Skin of body (tissue), 2 donors: ENCODE measurements around the gene GSE1. TPM values are rescaled to one million over a fixed set of nuclear protein-coding genes. Genes with fewer than 3 reads are reported as not detected.

ENCODE experiments used
- DNase-seq: peaks from one replicate; lab custom pipeline; 2025; lab: John Stamatoyannopoulos, UW
- total RNA-seq: library from RNA; depleted of rRNA; stranded (reverse); fragments of >200 nt; gene quantifications from one replicate; pipeline ENCODE4 v1.2.3, GENCODE V29; 2014

The GSE1 gene
- total RNA-seq, 1 donor from 2014 or later: 57.6 TPM

DNA sequence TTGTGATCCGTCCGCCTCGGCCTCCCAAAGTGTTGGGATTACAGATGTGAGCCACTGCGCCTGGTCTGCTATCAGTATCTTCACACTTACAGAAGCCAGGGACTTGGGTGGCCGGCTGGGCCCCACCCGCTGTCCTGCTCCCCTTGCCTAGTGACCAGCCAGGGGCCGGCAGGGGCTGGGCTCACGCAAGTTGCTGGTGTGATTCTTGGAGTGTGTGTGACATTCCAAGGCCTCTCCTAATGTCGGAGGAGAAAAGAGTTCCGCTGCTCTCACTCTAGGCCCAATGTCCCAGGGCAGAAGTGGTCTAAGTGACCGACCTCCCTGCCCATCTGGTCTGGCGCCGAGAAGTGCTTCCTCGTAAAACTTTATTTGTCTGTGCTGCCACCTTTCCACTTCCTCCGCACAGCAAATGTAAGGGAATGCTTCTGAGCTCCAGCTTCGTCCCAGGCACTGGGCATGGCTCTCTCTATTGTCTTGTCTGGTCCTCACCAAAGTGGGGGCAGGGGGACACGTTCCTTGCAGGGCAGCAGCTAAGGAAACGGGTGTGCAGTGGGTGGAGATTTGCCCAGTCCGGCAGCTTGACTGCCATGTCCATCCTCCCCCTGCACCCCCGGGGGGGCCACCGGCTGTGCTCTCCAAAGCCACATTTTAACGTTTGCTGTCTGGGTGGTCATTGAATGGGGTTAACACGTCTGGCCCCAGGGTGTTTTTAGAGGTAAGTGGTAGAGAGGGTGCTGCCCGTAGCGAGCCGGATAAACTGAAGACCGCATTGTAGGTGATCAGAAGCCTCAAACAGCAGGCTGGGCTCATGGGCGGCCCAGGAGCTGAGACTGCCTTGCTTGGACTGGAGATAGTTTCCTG, 7.8 kb upstream of the GSE1 start:
- no peak for DNase-seq

GRCh38 chr16:85605912-85606841, 6.9 kb upstream of the GSE1 start:
- no peak for DNase-seq

DNA sequence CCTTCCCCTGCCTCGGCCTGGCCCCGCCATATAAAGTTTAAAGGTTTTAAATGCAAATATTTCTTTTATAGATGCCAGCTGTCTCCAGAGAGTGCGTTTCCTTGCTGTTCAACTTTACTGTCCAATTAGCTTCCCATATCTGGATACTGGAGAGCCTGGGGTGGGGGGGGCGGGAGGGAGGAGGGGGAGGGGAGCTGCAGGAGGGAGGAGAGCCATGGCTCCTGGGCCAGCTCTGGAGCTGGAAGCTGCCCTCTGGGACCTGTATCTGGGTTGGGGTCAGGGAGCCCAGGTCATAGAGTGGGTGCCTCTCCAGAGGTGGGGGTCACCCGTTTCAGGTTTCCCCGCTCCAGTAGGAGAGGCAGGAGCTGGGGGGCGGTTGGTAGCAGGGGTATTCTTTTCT, 6.2 kb upstream of the GSE1 start:
- no peak for DNase-seq

GRCh38 chr16:85607321-85607765, 5.8 kb upstream of the GSE1 start:
- peak; percentile 16 for DNase-seq

DNA sequence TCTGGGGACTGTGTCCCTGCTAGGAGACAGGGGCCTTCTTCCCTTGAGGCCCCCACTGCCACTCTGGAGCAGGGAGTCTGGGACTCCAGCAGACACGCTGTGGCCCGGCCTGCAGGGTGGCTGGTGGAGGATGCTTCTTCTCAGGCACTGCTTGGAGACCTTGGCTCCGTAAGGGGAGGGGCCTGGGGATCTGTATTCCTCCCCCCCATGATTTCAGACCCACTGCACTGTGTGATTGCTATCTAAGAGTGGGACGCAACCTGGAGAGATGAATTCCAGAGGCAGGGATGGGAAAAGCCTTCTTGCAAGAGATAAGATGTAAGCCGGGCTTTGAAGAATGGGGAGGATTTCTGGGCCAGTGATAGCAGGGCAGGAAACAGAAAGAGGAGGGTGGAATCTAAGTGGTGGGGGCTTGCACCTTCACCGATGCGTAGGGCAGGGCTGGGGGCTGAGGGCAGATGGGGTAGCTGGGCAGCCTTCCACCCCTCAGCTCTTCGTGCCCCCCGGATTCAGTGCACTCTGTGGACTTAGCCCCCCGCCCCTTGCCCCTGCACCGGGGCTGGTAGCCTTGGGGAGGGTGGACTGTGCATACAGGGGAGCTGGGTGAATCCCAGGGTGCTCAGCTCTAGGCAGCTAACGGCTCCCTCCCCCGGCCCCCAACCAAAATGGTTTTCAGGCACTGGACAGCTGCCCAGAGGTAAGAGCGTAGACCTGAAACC, 5.2 kb upstream of the GSE1 start:
- DNase-seq: no peak

- no peak for DNase-seq
Observed at GRCh38 chr16:85608515-85608885, 4.6 kb upstream of the GSE1 start.

GRCh38 chr16:85608887-85609286, 4.2 kb upstream of the GSE1 start:
- no peak for DNase-seq

DNA sequence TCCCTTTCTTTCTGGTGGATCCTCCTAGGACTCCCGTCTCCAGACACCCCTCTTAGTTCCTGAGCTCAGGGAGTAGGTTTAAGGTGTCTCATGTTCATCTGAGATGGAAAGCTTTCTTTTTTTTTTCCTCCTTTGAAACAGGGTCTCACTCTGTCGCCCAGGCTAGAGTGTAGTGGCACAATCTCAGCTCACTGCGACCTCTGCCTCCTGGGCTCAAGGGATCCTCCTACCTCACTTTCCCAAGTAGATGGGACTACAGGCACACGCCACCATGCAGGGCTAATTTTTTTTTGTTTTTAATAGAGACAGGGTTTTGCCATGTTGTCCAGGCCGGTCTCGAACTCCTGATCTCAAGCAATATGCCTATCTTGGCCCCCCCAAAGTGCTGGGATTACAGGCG, 3.6 kb upstream of the GSE1 start:
- no peak for DNase-seq

- DNase-seq: no peak
Observed at GRCh38 chr16:85610059-85610445, 3.1 kb upstream of the GSE1 start.

DNA sequence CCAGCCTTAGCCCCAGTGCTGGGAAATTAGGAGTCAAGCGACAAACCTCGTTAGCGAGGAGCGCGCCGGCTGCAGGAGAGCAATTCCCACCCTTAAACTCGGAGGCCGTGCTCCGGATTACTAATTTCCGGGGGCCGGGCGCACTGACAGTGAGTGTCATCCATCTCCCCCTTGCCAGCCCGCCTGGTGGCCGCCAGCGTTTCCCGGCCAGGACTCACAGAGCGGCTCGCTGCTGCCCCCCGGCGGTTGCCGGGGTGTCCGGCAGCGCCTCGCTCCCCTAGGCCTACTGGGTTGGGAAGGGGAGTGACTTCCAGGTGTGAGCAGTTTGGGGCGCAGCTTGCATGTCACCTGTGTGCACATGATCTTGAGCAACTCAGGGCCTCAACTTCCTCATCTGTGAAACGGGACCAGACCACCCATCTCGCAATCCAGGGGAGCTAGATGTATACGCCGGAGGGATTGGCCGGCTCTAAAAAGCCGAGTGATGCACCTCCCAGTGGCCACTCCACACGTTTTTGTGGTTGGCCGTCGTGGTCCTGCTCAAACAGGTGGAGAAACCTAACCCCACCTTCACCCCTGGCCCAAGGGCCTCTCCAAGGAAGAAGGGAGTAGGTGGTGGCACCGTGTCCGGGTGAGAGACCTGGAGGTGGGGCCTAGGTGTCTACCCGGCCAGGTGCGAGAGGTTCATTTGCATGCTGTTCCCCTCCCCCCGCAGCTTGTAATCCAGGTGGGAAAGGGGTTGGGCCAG, 2.5 kb upstream of the GSE1 start:
- DNase-seq: peak; percentile 82

- DNase-seq: no peak
Observed at GRCh38 chr16:85611194-85611443, 2.0 kb upstream of the GSE1 start.

GRCh38 chr16:85611444-85612190, 1.5 kb upstream of the GSE1 start:
- DNase-seq: peak; percentile 59

DNA sequence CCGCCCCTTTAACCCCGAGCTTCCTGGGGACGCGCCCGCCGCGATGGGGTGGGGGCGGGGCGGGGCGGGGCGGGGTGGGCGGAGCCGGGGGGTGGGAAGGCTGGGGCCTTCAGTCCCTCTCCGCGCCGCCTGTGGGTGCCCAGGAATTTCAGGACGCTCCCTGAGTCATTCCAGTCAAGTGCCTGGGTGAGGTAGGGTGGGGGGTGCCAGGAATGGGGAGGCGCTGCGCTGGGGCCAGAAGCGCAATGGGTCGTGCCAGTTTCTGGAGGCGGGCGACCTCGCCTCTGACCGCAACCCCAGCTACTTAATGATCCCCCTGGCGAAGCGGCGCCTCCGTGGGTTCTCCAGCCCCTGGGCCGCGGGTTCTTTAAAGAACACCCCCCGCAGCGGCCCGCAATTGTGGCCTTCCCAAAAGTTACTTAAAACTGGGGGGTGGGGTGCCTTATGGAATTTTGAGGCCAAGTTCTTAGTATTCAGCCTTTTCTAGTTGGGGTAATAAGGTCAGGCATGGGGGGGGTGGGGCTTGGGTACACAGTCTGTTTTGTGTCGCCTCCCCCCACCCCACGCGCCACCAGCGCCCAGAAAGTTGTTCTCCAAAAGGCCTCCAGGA, 826 bp upstream of the GSE1 start:
- DNase-seq: no peak

GRCh38 chr16:85613604-85614337, 649 bp downstream of the GSE1 start:
- DNase-seq: no peak

GRCh38 chr16:85614338-85615013, 1.4 kb downstream of the GSE1 start:
- no peak for DNase-seq

- no peak for DNase-seq
Observed at GRCh38 chr16:85615014-85615851, 2.1 kb downstream of the GSE1 start.

DNA sequence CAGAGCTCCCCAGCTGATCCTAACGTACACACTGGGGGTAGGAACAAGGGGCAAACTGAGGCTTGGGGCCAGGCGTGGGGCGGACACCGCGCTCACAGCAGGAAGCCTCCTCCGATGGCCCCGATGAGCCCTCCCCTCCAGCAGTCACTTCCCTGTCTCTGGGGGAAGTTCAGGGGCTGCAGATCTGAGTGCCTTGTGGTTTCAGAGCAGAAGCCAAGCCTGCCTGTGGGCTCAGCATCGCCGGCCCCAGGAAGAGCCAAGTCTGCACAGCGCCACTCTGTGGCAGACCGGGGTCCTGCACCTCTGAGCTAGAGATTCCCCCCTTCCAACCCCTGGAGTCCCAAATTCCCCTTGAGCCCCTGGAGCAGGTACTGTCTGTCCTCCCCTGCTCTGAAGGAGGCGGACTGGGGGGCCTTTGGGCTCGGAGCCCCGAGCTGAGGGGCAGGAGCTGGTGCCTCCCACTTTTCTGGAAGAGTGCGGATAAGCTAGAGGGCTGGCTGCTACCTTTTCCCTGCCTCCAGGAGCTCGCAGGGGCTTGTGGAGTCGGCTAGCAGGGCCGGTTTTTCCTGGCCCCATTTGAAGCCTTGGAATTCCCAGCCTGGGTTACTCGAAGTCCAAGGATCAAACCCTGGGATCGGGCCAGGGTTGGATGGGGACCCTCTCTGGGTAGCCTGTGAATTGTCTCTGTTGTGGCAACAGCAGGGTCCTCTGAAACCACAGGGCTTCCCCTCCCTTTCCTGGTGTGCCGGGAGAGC, 2.9 kb downstream of the GSE1 start:
- DNase-seq: peak; percentile 57
